ENCODE data around the gene HINT3.

The HINT3 gene

DNA sequence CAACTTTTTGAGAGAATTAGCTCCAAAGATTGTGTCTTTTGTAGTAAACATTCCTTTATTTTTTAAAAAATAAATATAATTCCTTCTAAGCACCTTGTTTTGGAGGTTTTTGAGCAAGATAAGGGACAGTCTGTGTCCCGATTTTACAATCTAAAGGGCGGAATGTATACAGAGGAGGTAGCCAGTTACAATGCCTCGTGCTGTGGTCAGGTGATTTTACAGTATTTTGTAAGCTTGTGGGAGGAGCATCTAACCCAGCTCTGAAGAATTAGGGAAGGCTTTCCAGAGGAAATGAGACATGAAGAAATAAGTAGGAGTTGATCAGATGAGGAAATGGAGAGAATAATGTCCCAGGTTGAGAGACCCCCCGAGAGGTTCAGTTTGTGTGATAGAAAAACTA, 1.3 kb downstream of the HINT3 start:
- Histone ChIP-seq H3K27me3 (replicated peaks; ENCODE audit: control insufficient read depth, insufficient read depth, low read length) (no peaks in the 10 kb centered on the region), H3K36me3 (ENCODE audit: control insufficient read depth, insufficient read depth, low read length) (no peaks in the 10 kb centered on the region; the same call in 1 of the 2 replicates), H3K4me3 (replicated peaks; ENCODE audit: low read depth, low read length) (no peak overlapping the region; the same call in 1 of the 2 replicates)
- no peak for DNase-seq (ENCODE audit: extremely low read depth, insufficient read length)
- TF ChIP-seq, protein P1, sequence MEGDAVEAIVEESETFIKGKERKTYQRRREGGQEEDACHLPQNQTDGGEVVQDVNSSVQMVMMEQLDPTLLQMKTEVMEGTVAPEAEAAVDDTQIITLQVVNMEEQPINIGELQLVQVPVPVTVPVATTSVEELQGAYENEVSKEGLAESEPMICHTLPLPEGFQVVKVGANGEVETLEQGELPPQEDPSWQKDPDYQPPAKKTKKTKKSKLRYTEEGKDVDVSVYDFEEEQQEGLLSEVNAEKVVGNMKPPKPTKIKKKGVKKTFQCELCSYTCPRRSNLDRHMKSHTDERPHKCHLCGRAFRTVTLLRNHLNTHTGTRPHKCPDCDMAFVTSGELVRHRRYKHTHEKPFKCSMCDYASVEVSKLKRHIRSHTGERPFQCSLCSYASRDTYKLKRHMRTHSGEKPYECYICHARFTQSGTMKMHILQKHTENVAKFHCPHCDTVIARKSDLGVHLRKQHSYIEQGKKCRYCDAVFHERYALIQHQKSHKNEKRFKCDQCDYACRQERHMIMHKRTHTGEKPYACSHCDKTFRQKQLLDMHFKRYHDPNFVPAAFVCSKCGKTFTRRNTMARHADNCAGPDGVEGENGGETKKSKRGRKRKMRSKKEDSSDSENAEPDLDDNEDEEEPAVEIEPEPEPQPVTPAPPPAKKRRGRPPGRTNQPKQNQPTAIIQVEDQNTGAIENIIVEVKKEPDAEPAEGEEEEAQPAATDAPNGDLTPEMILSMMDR (IDR thresholded peaks at IDR 0.05; ENCODE audit: insufficient read depth, low read length, poor library complexity, severe bottlenecking): no peak

DNA sequence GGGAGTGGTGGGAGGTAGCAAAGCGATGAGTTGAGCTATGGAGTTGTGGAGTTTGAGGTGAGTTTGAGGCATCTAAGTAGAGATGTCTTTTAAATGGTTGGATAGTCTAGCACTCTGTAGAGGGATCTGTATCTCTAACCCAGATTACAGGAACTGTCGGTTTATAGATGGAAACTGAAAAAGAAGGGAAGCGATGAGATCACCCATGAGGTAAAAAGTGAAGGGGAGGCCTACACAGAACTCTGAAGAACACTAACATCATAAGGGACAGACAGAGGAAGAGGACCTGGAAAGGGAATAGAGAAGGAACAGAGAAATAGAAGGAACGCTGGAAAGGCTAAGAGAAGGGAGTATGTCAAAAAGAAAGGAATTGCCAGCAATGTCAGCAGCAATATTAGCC, 2.5 kb downstream of the HINT3 start:
- H3K27me3 ChIP-seq (replicated peaks; ENCODE audit: control insufficient read depth, insufficient read depth, low read length): no peaks in the 10 kb centered on the region
- TF ChIP-seq, protein P1 (IDR thresholded peaks at IDR 0.05; ENCODE audit: insufficient read depth, low read length, poor library complexity, severe bottlenecking): no peak
- H3K4me3 ChIP-seq (replicated peaks; ENCODE audit: low read depth, low read length): no peak overlapping the region
- H3K36me3 ChIP-seq (ENCODE audit: control insufficient read depth, insufficient read depth, low read length): no peaks in the 10 kb centered on the region; the same call in 1 of the 2 replicates
- no peak for DNase-seq (ENCODE audit: extremely low read depth, insufficient read length)

DNA sequence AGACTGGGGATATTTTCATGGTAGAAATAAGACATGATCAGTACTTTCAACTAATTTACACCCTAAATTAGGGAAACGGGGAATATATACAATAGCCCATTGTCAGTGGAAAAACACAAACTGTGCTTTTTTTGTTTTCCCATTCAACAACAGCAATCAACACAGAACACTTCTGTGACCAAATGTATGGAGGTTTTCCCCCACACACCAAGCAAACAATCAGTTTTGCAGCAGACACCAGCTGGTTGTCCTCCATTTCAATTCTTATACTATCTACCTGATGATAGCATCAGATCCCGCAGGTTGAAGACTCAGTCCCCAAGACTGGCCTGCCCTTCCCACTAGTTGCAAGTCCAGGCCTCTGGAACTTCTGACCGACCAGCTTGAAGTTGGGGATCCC, 4.5 kb downstream of the HINT3 start:
- TF ChIP-seq, protein P1 (IDR thresholded peaks at IDR 0.05; ENCODE audit: insufficient read depth, low read length, poor library complexity, severe bottlenecking): no peak
- Histone ChIP-seq H3K4me3 (replicated peaks; ENCODE audit: low read depth, low read length) (no peak overlapping the region), H3K27me3 (replicated peaks; ENCODE audit: control insufficient read depth, insufficient read depth, low read length) (no peaks in the 10 kb centered on the region), H3K36me3 (ENCODE audit: control insufficient read depth, insufficient read depth, low read length) (no peaks in the 10 kb centered on the region; the same call in 1 of the 2 replicates)
- no peak for DNase-seq (ENCODE audit: extremely low read depth, insufficient read length)

DNA sequence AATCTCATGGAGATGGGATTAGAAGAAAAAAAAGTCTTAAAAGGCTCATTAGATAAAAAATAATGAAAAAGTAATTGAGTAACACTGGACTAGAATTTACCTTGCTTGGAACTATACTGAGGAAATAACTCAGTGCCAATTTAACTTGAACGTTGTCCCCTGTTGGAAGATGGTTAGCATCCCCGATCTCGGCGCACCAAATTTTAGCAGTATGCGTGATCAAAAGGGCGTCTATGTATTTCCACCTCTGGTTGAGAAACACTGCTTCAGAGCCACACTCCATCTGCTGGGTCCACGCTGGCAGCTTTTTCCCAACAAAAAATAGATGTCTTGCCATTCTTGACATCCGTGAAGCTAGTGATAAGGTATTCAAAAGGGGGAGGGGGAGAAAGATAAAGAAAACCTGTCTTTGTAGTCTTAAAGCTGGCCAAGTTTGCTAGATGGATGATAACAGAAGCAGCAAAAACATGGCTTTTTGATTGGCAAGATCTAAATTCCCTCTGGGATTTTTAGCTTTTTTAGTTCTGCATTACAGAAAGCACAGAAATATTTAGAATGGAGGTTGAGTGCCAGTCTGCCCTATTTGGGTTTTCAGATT, 6.4 kb downstream of the HINT3 start:
- DNase-seq (ENCODE audit: extremely low read depth, insufficient read length): no peak
- no peaks in the 10 kb centered on the region for H3K27me3 ChIP-seq (replicated peaks; ENCODE audit: control insufficient read depth, insufficient read depth, low read length)
- no peak overlapping the region for H3K4me3 ChIP-seq (replicated peaks; ENCODE audit: low read depth, low read length)
- no peaks in the 10 kb centered on the region; the same call in 1 of the 2 replicates for H3K36me3 ChIP-seq (ENCODE audit: control insufficient read depth, insufficient read depth, low read length)
- TF ChIP-seq, protein P1 (IDR thresholded peaks at IDR 0.05; ENCODE audit: insufficient read depth, low read length, poor library complexity, severe bottlenecking): no peak

DNA sequence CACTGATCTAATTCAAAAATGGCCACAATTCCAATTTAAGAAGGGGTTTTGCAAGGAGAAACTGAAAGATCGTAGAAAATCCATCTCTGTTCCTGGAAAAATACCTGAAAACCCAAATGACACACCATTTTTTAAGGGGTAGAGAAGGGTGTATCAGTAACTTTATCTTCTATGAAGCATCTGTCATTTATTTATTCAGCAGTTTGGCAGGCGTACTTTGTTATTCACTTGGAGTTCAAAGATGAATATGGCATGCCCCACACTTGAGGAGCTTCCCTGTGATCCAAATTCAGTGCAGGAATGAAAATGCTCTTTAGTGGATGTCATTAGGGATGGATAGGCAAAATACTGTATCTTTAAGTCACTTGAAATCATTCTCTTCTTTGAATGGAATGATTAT, 7.2 kb downstream of the HINT3 start:
- DNase-seq (ENCODE audit: extremely low read depth, insufficient read length): no peak
- Histone ChIP-seq H3K27me3 (replicated peaks; ENCODE audit: control insufficient read depth, insufficient read depth, low read length) (no peaks in the 10 kb centered on the region), H3K36me3 (ENCODE audit: control insufficient read depth, insufficient read depth, low read length) (no peaks in the 10 kb centered on the region; the same call in 1 of the 2 replicates), H3K4me3 (replicated peaks; ENCODE audit: low read depth, low read length) (no peak overlapping the region)
- TF ChIP-seq, protein P1 (IDR thresholded peaks at IDR 0.05; ENCODE audit: insufficient read depth, low read length, poor library complexity, severe bottlenecking): no peak

DNA sequence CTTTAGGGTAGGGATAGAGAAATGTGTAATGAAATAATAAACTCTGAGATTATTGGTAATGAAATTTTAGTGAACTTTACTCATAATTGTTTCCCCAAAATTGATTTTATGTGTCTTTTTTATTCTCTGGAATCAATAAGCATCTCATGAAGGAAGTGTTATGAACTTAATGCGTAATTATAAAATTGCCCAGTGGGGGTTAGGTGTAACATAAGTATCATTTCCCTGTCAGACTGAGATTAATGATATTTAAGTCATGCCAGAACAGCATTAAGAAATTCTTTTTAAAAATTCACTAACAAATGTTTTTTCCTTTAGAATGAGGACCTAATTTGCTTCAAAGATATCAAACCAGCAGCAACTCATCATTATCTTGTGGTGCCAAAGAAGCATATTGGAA, 10.0 kb downstream of the HINT3 start:
- Histone ChIP-seq H3K4me3 (replicated peaks; ENCODE audit: low read depth, low read length) (no peak overlapping the region), H3K36me3 (ENCODE audit: control insufficient read depth, insufficient read depth, low read length) (no peaks in the 10 kb centered on the region), H3K27me3 (replicated peaks; ENCODE audit: control insufficient read depth, insufficient read depth, low read length) (no peaks in the 10 kb centered on the region)
- no peak for DNase-seq (ENCODE audit: extremely low read depth, insufficient read length)
- TF ChIP-seq, protein P1 (IDR thresholded peaks at IDR 0.05; ENCODE audit: insufficient read depth, low read length, poor library complexity, severe bottlenecking): no peak

Data from GM06990 (cell line).